ENCODE data around the gene LRRC72. TPM values are rescaled to one million over a fixed set of nuclear protein-coding genes. Genes with fewer than 3 reads are reported as not detected.
"Not testable (repeated sequence)": the region's sequence is repeated elsewhere in the genome, so short reads cannot be mapped to it uniquely, and the experiment has no call there.

Gene LRRC72
- polyA plus RNA-seq, 4 donors: not detected

GRCh38 chr7:16524332-16524731 is 2.3 kb upstream of the LRRC72 start:
- DNase-seq (ENCODE audit: low read depth in 4 of 4, low spot score in 3 of 4): no peak

- DNase-seq (ENCODE audit: low read depth in 4 of 4, low spot score in 3 of 4): no peak
Measured at GRCh38 chr7:16528520-16528919, 1.9 kb downstream of the LRRC72 start.

DNA sequence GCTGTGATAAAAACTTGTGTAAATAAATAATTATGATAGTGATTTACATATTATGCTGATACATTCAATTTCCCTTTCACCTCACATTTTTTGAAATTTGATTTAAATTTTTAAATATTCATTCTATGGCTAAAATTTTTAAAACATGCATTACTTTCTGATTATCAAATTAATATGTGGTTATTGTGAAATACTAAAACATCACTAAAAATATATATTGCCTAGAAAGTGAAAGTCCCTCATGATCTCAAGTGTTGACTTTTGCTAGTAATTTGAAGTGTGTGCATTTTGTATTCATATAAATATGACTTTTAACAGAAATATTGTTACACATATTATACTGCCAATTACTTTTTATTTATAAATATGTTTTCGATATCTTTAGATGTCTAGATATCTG is 3.1 kb downstream of the LRRC72 start:
- no peak for DNase-seq (ENCODE audit: low read depth in 4 of 4, low spot score in 3 of 4)

- no peak for DNase-seq (ENCODE audit: low read depth in 4 of 4, low spot score in 3 of 4)
Measured at GRCh38 chr7:16531707-16532106, 5.1 kb downstream of the LRRC72 start.

GRCh38 chr7:16532272-16532671 is 5.6 kb downstream of the LRRC72 start:
- DNase-seq (ENCODE audit: low read depth in 4 of 4, low spot score in 3 of 4): no peak

- no peak for DNase-seq (ENCODE audit: low read depth in 4 of 4, low spot score in 3 of 4)
Measured at GRCh38 chr7:16535500-16535899, 8.9 kb downstream of the LRRC72 start.

DNA sequence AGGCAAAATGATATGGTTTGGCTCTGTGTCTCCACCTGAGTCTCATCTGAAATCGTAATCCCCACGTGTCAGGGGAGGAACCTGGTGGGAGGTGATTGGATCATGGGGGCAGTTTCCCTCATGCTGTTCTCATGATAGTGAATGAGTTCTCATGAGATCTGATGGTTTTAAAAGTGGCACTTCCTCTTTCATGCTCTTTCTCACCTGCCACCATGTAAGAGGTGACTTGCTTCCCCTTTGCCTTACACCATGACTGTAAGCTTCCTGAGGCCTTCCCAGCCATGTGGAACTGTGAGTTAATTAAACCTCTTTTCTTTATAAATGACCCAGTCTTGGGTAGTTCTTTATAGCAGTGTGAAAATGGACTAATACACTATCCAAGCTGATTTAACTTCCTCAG is 13.9 kb downstream of the LRRC72 start:
- not testable (repeated sequence) for DNase-seq (ENCODE audit: low read depth in 4 of 4, low spot score in 3 of 4)

- DNase-seq (ENCODE audit: low read depth in 4 of 4, low spot score in 3 of 4): no peak
Measured at GRCh38 chr7:16542401-16542800, 15.8 kb downstream of the LRRC72 start.

DNA sequence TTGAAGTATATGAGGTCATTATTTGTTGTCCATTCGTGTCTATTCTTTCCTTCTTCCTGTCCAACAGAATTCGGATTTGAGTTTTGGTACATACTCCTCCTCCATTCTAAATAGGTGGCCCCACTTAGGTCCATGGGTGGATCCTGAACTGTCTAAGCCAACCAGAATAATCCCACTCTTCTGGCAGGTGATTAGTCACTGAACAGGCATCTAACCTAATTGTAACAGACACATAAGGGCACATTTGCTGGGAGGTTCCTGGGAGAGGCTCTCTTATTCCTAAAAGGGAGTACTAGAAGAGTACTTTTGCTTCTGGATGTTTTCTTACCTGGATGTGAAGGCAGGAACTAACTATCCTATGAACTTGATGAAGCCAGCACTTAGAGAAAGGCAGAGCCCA is 16.8 kb downstream of the LRRC72 start:
- no peak for DNase-seq (ENCODE audit: low read depth in 4 of 4, low spot score in 3 of 4)

- no peak for DNase-seq (ENCODE audit: low read depth in 4 of 4, low spot score in 3 of 4)
Measured at GRCh38 chr7:16546921-16547505, 20.4 kb downstream of the LRRC72 start.

GRCh38 chr7:16548428-16548827 is 21.8 kb downstream of the LRRC72 start:
- no peak for DNase-seq (ENCODE audit: low read depth in 4 of 4, low spot score in 3 of 4)

- DNase-seq (ENCODE audit: low read depth in 4 of 4, low spot score in 3 of 4): no peak
Measured at GRCh38 chr7:16550671-16551070, 24.0 kb downstream of the LRRC72 start.

DNA sequence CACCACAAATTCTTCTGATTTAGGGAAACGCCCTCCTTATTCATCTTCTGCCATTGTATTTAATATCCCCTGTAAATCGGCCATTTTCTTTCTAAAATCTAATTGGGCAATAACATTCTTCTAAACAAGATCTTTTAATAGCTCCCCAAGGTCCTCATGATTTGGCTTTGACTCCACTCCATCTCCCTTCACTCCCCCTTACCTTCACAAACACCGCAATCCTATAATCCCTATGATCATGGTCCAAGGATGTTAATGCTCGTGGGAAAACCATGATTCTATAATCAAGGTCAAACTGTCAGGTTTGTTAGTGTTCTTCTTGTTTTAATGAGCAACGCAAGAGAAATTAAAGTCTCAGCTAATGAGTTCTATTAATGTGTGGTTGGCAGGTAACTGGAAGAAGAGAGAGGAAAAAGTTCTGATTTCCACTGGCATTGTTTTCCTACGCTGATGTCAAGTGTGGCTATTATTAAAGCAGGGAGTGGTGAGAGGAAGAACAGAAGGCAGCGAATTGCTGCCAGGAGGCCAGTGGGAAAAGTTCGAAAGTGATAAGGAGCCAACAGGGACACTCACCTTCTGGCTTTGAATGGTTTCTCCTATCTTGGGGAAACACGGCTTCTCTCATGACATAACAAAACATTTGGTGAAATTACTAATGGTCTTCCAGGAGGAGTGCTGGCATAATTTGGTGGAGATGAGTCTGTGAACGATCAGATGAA is 28.1 kb downstream of the LRRC72 start:
- DNase-seq (ENCODE audit: low read depth in 4 of 4, low spot score in 3 of 4): no peak

GRCh38 chr7:16556359-16556758 is 29.7 kb downstream of the LRRC72 start:
- DNase-seq (ENCODE audit: low read depth in 4 of 4, low spot score in 3 of 4): no peak

DNA sequence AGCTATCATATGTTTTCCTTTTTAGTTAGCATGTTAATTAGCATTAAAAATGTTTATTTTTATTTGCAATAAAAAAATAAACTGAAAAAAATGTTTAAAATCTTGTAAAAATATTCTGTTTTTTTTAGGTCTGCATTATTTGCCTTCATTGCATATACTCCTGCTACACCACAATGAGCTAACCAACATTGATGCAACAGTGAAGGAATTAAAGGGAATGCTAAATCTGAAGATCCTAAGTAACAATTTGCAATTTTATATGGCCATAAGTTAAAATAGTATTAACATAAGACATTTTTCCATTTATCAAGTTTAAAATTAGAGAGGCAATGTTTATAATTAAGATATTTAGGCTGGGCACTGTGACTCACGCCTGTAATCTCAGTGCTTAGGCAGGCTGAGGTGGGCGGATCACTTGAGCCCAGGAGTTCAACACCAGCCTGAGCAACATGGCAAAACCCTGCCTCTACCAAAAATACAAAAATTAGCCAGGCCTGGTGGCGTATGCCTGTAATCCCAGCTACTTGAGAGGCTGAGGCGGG is 32.2 kb downstream of the LRRC72 start:
- DNase-seq (ENCODE audit: low read depth in 4 of 4, low spot score in 3 of 4): no peak

DNA sequence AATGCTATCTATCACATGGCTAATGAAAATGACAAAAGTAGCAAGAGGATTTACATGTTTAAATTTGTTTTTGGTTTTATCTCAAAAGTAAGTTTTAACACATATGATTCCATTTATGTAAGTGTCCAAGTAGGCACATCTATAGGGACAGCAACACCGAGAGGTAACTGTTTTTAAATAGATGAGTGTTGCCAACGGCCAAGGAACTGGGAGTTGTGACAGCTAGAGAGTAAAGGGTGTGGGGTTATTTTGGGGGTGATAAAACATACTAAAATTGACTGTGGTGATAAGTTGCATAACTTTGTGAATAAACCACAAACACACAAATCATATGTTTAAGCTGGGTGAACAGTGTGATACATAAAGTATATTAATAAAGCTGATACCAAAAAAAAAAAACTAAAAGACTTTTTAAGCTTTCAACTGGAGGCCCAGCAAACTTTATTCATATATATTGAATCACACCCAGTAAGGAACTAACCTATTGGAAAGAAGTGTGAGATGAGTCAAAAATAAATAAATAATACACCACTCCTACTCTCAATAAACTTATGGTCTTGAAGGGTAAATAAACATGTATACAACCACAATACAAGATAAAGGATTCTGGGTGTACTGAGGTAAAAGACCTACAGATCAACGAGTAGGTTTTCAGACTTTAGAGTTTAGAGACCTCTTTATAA is 33.0 kb downstream of the LRRC72 start:
- DNase-seq (ENCODE audit: low read depth in 4 of 4, low spot score in 3 of 4): no peak

DNA sequence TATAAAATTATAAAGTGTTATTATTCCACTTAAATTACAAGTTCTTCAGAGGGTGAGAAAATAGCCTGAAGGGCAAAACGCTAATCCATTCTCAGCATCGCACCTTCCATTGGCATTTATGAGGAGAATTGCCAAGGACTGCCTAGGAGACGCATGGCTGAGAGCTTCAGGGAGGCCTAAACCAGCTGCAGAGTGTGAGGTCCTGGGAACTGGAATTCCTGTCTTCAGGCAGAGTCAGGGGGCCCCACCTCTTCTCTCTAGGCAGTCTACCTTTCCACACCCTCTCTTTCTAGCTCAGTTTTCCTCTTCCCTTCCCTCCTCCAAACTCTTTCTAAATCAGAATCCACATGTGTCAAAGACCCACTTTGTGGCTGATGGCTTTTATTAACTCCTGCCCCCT is 35.3 kb downstream of the LRRC72 start:
- no peak for DNase-seq (ENCODE audit: low read depth in 4 of 4, low spot score in 3 of 4)

- no peak for DNase-seq (ENCODE audit: low read depth in 4 of 4, low spot score in 3 of 4)
Measured at GRCh38 chr7:16562456-16563220, 36.0 kb downstream of the LRRC72 start.

- DNase-seq (ENCODE audit: low read depth in 4 of 4, low spot score in 3 of 4): no peak
Measured at GRCh38 chr7:16563281-16564022, 36.8 kb downstream of the LRRC72 start.

DNA sequence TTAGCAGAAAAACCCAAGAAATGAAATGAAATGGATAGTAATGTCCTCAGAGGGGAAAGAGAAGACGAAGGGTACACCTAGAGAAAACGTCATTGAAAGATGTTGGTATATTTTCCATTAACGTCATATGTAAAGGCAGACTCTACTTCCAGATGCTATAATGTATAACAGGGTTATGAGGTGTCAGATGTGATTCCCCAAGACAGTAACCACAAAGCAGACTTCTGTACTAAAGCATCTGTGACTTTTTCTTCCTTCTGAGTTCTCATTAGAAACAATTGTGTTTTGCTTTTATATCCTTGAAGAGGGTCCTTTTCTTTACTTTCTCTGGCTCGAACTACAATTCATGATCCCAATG is 37.4 kb downstream of the LRRC72 start:
- no peak for DNase-seq (ENCODE audit: low read depth in 4 of 4, low spot score in 3 of 4)
